22Rv1 (cell line): ENCODE measurements around the gene PSAT1.

Experiments
- ZFX ChIP-seq: fragments of 450-650 bp; IDR thresholded peaks from 2 replicates; pipeline ENCODE4 v1.6.1; 2017; ENCODE audit warnings: antibody characterized with exemption, borderline replicate concordance
- TF ChIP-seq, protein P1 (sequence below): fragments of 450-650 bp; IDR thresholded peaks from 2 replicates; pipeline ENCODE4 v1.5.1; 2017; ENCODE audit warnings: mild to moderate bottlenecking

DNA sequence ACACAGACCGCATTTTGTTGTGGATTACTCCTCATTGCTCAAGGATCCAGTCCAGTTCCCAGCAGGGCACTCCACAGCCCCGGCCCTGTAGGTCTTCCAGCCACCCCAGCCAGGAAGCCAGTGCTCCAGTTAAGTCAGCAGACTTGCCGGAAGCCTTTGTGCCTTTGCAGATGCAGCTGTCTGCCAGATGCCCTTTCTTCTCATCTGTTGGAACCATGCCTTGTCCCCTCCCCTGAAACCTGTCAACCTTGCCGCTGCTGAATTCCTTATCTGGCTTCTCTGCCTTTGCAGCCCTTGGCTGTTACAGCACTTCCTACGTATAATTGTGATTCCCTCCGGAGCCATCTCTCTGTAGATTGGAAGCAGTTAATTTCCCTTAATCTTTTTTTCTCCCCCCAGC is 28.4 kb downstream of the PSAT1 start:
- TF ChIP-seq, protein P1, sequence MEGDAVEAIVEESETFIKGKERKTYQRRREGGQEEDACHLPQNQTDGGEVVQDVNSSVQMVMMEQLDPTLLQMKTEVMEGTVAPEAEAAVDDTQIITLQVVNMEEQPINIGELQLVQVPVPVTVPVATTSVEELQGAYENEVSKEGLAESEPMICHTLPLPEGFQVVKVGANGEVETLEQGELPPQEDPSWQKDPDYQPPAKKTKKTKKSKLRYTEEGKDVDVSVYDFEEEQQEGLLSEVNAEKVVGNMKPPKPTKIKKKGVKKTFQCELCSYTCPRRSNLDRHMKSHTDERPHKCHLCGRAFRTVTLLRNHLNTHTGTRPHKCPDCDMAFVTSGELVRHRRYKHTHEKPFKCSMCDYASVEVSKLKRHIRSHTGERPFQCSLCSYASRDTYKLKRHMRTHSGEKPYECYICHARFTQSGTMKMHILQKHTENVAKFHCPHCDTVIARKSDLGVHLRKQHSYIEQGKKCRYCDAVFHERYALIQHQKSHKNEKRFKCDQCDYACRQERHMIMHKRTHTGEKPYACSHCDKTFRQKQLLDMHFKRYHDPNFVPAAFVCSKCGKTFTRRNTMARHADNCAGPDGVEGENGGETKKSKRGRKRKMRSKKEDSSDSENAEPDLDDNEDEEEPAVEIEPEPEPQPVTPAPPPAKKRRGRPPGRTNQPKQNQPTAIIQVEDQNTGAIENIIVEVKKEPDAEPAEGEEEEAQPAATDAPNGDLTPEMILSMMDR, result no peak
- no peak for TF ChIP-seq ZFX
